B cell (primary cell): Measurements from ENCODE around the gene RAB11FIP3. TPM values are rescaled to one million over a fixed set of nuclear protein-coding genes. Genes with fewer than 3 reads are reported as not detected.

ENCODE experiments used
- ATAC-seq: fragments of 200-7000 bp; cut with Tn5 transposase; one replicate; pipeline ENCODE4 v1.10.0; 2021; ENCODE audit warnings: low read depth, mild to moderate bottlenecking, moderate number of reproducible peaks, moderate library complexity
- CTCF ChIA-PET: fragments of 350-600 bp; sonication (Branson Sonifier 250); formaldehyde crosslinking; loops from one replicate; lab custom pipeline; 2021; ENCODE audit warnings: antibody characterized with exemption, inconsistent platforms; lab: Charles Lee
- POLR2A ChIA-PET: fragments of 350-600 bp; sonication (Branson Sonifier 250); formaldehyde crosslinking; loops from one replicate; lab custom pipeline; 2021; ENCODE audit warnings: antibody characterized with exemption; lab: Charles Lee
- DNase-seq: peaks from one replicate; pipeline ENCODE4 v3.0.0; 2013
- H2AFZ ChIP-seq: 2 replicates; pipeline ENCODE4 v1.6.1; 2012; ENCODE audit warnings: mild to moderate bottlenecking, low read depth, low read length; ENCODE audit not compliant: insufficient read depth, poor library complexity, severe bottlenecking
- H3K27ac ChIP-seq, 2 donors: 1 replicate in 1 of 2; 2 replicates in 1 of 2; pipeline ENCODE4 v1.5.1; 2012 to 2013; ENCODE audit warnings: low read length in 2 of 2, mild to moderate bottlenecking in 2 of 2, moderate library complexity in 1 of 2
- H3K27me3 ChIP-seq, 4 experiments: fragments of 200-600 bp in 1 of 4; sonication (generic) in 1 of 4; replicated peaks in 1 of 4; 1 replicate in 2 of 4; 2 replicates in 2 of 4; pipeline versions ENCODE4 v1.6.1 to v1.7.0; 2013 to 2016; ENCODE audit warnings: low read length in 3 of 4, mild to moderate bottlenecking in 2 of 4, mixed read lengths in 1 of 4, moderate library complexity in 1 of 4; ENCODE audit not compliant: insufficient read depth in 4 of 4, control insufficient read depth in 3 of 4; ENCODE audit errors: control extremely low read depth in 1 of 4
- H3K36me3 ChIP-seq, 2 experiments: replicated peaks in 1 of 2; 1 replicate in 1 of 2; 2 replicates in 1 of 2; pipeline versions ENCODE4 v1.6.1 to v1.7.1; 2013; ENCODE audit warnings: low read length in 1 of 2; ENCODE audit not compliant: insufficient read depth in 2 of 2, control insufficient read depth in 1 of 2; ENCODE audit errors: control extremely low read depth in 1 of 2, extremely low read depth in 1 of 2
- H3K4me1 ChIP-seq, 2 donors: fragments of 200-600 bp in 1 of 2; sonication (generic) in 1 of 2; 1 replicate in 1 of 2; 2 replicates in 1 of 2; pipeline versions ENCODE4 v1.5.1 to v1.6.1; 2013 to 2017; ENCODE audit warnings: low read length in 2 of 2; ENCODE audit not compliant: control insufficient read depth in 2 of 2, insufficient read depth in 2 of 2
- H3K4me2 ChIP-seq: replicated peaks from 2 replicates; pipeline ENCODE3; 2012; ENCODE audit warnings: mild to moderate bottlenecking, low read depth, low read length; ENCODE audit not compliant: poor library complexity, severe bottlenecking
- H3K4me3 ChIP-seq, 5 experiments: fragments of 200-600 bp in 1 of 5; sonication (generic) in 1 of 5; 1 replicate in 3 of 5; 2 replicates in 2 of 5; pipeline versions ENCODE4 v1.5.1 to v1.7.0; 2011 to 2016; ENCODE audit warnings: low read length in 4 of 5, mild to moderate bottlenecking in 4 of 5, low read depth in 2 of 5, control low read depth in 1 of 5, moderate library complexity in 1 of 5; ENCODE audit not compliant: insufficient read depth in 1 of 5; ENCODE audit errors: control extremely low read depth in 1 of 5, extremely low read depth in 1 of 5
- H3K79me2 ChIP-seq: fragments of 200-600 bp; sonication (generic); one replicate; pipeline ENCODE4 v1.6.0; 2016; ENCODE audit warnings: low read length; ENCODE audit not compliant: control insufficient read depth, insufficient read depth
- H3K9ac ChIP-seq: fragments of 200-600 bp; sonication (generic); 2 replicates; pipeline ENCODE4 v1.6.1; 2017; ENCODE audit warnings: mild to moderate bottlenecking, low read length, moderate library complexity
- H3K9me3 ChIP-seq, 3 donors: one replicate each; pipeline versions ENCODE4 v1.6.1 to v1.7.1; 2013; ENCODE audit warnings: low read length in 2 of 3; ENCODE audit not compliant: control insufficient read depth in 2 of 3, insufficient read depth in 1 of 3; ENCODE audit errors: control extremely low read depth in 1 of 3
- H4K20me1 ChIP-seq: 2 replicates; pipeline ENCODE4 v1.6.0; 2012; ENCODE audit warnings: mild to moderate bottlenecking, low read length; ENCODE audit not compliant: insufficient read depth, control insufficient read depth, poor library complexity, severe bottlenecking
- H3K27ac Mint-ChIP-seq: one replicate; pipeline ENCODE4 v1.8.0; 2021; ENCODE audit warnings: mixed read lengths
- H3K27me3 Mint-ChIP-seq: one replicate; pipeline ENCODE4 v1.8.0; 2021; ENCODE audit warnings: mixed read lengths
- H3K4me1 Mint-ChIP-seq: one replicate; pipeline ENCODE4 v1.8.0; 2021; ENCODE audit warnings: mixed read lengths
- H3K4me3 Mint-ChIP-seq: one replicate; pipeline ENCODE4 v1.8.0; 2021; ENCODE audit warnings: mixed read lengths
- H3K9me3 Mint-ChIP-seq: one replicate; pipeline ENCODE4 v1.8.0; 2022; ENCODE audit warnings: mixed read lengths; ENCODE audit not compliant: insufficient read depth
- EZH2 ChIP-seq: IDR thresholded peaks from 2 replicates; pipeline ENCODE4 v1.6.1; 2012; ENCODE audit warnings: borderline replicate concordance, low read depth, mild to moderate bottlenecking, moderate library complexity, low read length; ENCODE audit not compliant: insufficient read depth, poor library complexity, severe bottlenecking
- WGBS: methylation state at CpG from one replicate; pipeline ENCODE4 v1.1.5; 2013; ENCODE audit warnings: missing lambda C conversion rate; ENCODE audit not compliant: insufficient coverage; 5-methylcytosine and 5-hydroxymethylcytosine counted together
- intact Hi-C: fragments of 100-400 bp; cut with micrococcal nuclease; formaldehyde crosslinking; loops from one replicate; pipeline ENCODE4 v1.10.0; 2022
- polyA plus RNA-seq: library from polyadenylated mRNA; depleted of rRNA; stranded (reverse); fragments of >200 nt; gene quantifications from 2 replicates; pipeline ENCODE4 v1.2.3, GENCODE V29; 2012
- total RNA-seq, 2 donors: library from RNA; stranded (reverse); fragments of 120-200 nt in 1 of 2; gene quantifications; 1 replicate in 1 of 2; 2 replicates in 1 of 2; pipeline versions ENCODE4 v1.2.3 to v1.2.4, GENCODE V29; 2013 to 2022
- TF ChIP-seq, protein P1 (sequence below): fragments of 200-600 bp; IDR thresholded peaks from one replicate; pipeline ENCODE4 v1.8.0; 2022; ENCODE audit warnings: antibody characterized with exemption, mild to moderate bottlenecking

The RAB11FIP3 gene
- total and polyA plus RNA-seq, 2 donors (not counting 1 experiment from before 2014, with no cell fraction given), result 24.3 to 57.2 TPM

- H3K9me3 ChIP-seq, result peaks cover 0 to 2% (median 0%) of the 10 kb centered on the region in 3 donors
- no peaks in the 10 kb centered on the region for H3K36me3 ChIP-seq
- H3K4me2 ChIP-seq, result no peak overlapping the region
- CTCF ChIA-PET, result no interaction called here
- Mint-ChIP-seq H3K27ac (no peak overlapping the region), H3K9me3 (no peaks in the 10 kb centered on the region), H3K27me3 (no peaks in the 10 kb centered on the region), H3K4me3 (no peak overlapping the region), H3K4me1 (peaks cover 17% of the 10 kb centered on the region)
- no peak overlapping the region for H3K9ac ChIP-seq
- DNase-seq, result no peak
- H3K27ac ChIP-seq, result no peak overlapping the region
- H4K20me1 ChIP-seq, result peaks cover 18% of the 10 kb centered on the region
- POLR2A ChIA-PET, result interaction anchor here (0.6 kb wide), 1 partner anchor 73 kb away, joined by 5 read pairs; no protein-coding TSS in a partner anchor
- WGBS, result 90% methylated on average over 33 of the region's 34 CpGs
- H3K4me1 ChIP-seq, result peaks cover 11 to 22% of the 10 kb centered on the region in 2 donors
- H3K27me3 ChIP-seq, result no peaks in the 10 kb centered on the region
- TF ChIP-seq, protein P1, sequence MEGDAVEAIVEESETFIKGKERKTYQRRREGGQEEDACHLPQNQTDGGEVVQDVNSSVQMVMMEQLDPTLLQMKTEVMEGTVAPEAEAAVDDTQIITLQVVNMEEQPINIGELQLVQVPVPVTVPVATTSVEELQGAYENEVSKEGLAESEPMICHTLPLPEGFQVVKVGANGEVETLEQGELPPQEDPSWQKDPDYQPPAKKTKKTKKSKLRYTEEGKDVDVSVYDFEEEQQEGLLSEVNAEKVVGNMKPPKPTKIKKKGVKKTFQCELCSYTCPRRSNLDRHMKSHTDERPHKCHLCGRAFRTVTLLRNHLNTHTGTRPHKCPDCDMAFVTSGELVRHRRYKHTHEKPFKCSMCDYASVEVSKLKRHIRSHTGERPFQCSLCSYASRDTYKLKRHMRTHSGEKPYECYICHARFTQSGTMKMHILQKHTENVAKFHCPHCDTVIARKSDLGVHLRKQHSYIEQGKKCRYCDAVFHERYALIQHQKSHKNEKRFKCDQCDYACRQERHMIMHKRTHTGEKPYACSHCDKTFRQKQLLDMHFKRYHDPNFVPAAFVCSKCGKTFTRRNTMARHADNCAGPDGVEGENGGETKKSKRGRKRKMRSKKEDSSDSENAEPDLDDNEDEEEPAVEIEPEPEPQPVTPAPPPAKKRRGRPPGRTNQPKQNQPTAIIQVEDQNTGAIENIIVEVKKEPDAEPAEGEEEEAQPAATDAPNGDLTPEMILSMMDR, result no peak
- TF ChIP-seq EZH2, result no peak
- H2AFZ ChIP-seq, result no peak overlapping the region
- no peak for ATAC-seq
- intact Hi-C loops, result no loop called here
- H3K4me3 ChIP-seq, result no peak overlapping the region
- peaks cover 8% of the 10 kb centered on the region for H3K79me2 ChIP-seq
These were observed 96.1 kb downstream of the RAB11FIP3 start for GRCh38 chr16:521381-522210.
